Mucosa of rectum (tissue), 2 donors: ENCODE measurements around the gene WNT7B.

ENCODE experiments used
- H3K27ac ChIP-seq, 2 donors: one replicate each; pipeline ENCODE4 v1.7.0; 2013; ENCODE audit warnings: inconsistent platforms in 2 of 2, low read depth in 2 of 2, low read length in 2 of 2
- H3K27me3 ChIP-seq, 2 donors: one replicate each; pipeline ENCODE4 v1.7.0; 2013; ENCODE audit warnings: low read length in 2 of 2; ENCODE audit not compliant: control insufficient read depth in 2 of 2, insufficient read depth in 2 of 2
- H3K36me3 ChIP-seq, 2 donors: one replicate each; pipeline ENCODE4 v1.7.0; 2013; ENCODE audit warnings: low read length in 2 of 2; ENCODE audit not compliant: control insufficient read depth in 2 of 2, insufficient read depth in 2 of 2
- H3K4me1 ChIP-seq, 2 donors: one replicate each; pipeline ENCODE4 v1.7.0; 2013; ENCODE audit warnings: low read length in 2 of 2, mild to moderate bottlenecking in 1 of 2; ENCODE audit not compliant: control insufficient read depth in 2 of 2, insufficient read depth in 2 of 2
- H3K4me3 ChIP-seq, 2 donors: one replicate each; pipeline ENCODE4 v1.7.0; 2013; ENCODE audit warnings: low read length in 2 of 2
- H3K9ac ChIP-seq, 2 donors: one replicate each; pipeline ENCODE4 v1.7.0; 2013; ENCODE audit warnings: low read length in 2 of 2, low read depth in 1 of 2, mild to moderate bottlenecking in 1 of 2
- H3K9me3 ChIP-seq, 2 donors: one replicate each; pipeline ENCODE4 v1.7.0; 2013; ENCODE audit warnings: low read length in 2 of 2; ENCODE audit not compliant: control insufficient read depth in 2 of 2
- donor health status: healthy.
- donor health status: Normal muscosa, but diverticular disease.

WNT7B gene

GRCh38 chr22:46017166-46017565 lies 40.2 kb upstream of the WNT7B start:
- Histone ChIP-seq H3K4me3 (no peak overlapping the region), H3K27ac (no peak overlapping the region), H3K4me1 (peaks cover 10 to 11% of the 10 kb centered on the region in 2 donors), H3K36me3 (no peaks in the 10 kb centered on the region), H3K9me3 (no peaks in the 10 kb centered on the region), H3K27me3 (no peaks in the 10 kb centered on the region), H3K9ac (no peak overlapping the region)

- Histone ChIP-seq H3K27me3 (no peaks in the 10 kb centered on the region), H3K4me1 (peaks cover 10 to 11% of the 10 kb centered on the region in 2 donors), H3K36me3 (no peaks in the 10 kb centered on the region), H3K27ac (peak overlapping the region; percentile 95 to 96), H3K9ac (peak overlapping the region; percentile 87 to 93), H3K4me3 (peak overlapping the region; percentile 74 to 86), H3K9me3 (peaks cover 0 to 3% of the 10 kb centered on the region in 2 donors)
Measured at GRCh38 chr22:46013460-46014416, 36.8 kb upstream of the WNT7B start.

GRCh38 chr22:46012881-46013281 lies 35.9 kb upstream of the WNT7B start:
- Histone ChIP-seq H3K27me3 (no peaks in the 10 kb centered on the region), H3K9me3 (peaks cover 0 to 3% of the 10 kb centered on the region in 2 donors), H3K4me1 (peaks cover 10 to 12% of the 10 kb centered on the region in 2 donors), H3K27ac (peak overlapping the region; percentile 95 to 96), H3K36me3 (no peaks in the 10 kb centered on the region), H3K9ac (peak overlapping the region; percentile 87 to 93), H3K4me3 (peak overlapping the region; percentile 74 to 86)

- H3K4me1 ChIP-seq, result peaks cover 13 to 17% of the 10 kb centered on the region in 2 donors
- peak overlapping the region; percentile 87 to 93 for H3K9ac ChIP-seq
- H3K4me3 ChIP-seq, result no peak overlapping the region
Measured at GRCh38 chr22:46012182-46012880, 35.4 kb upstream of the WNT7B start.

GRCh38 chr22:46011627-46012181 lies 34.7 kb upstream of the WNT7B start:
- no peak overlapping the region for H3K27ac ChIP-seq
- H3K36me3 ChIP-seq, result no peaks in the 10 kb centered on the region
- H3K4me3 ChIP-seq, result no peak overlapping the region
- H3K27me3 ChIP-seq, result no peaks in the 10 kb centered on the region
- peak overlapping the region in 1 of 2 donors; percentile 30 for H3K9ac ChIP-seq
- peaks cover 19 to 23% of the 10 kb centered on the region in 2 donors for H3K4me1 ChIP-seq
- H3K9me3 ChIP-seq, result peaks cover 0 to 3% of the 10 kb centered on the region in 2 donors

More at GRCh38 chr22:46012182-46012880, 35.4 kb upstream of the WNT7B start:
- H3K27ac ChIP-seq, result peak overlapping the region; percentile 95 to 96
- no peaks in the 10 kb centered on the region for H3K36me3 ChIP-seq
- H3K27me3 ChIP-seq, result no peaks in the 10 kb centered on the region
- peaks cover 0 to 3% of the 10 kb centered on the region in 2 donors for H3K9me3 ChIP-seq

- Histone ChIP-seq H3K9ac (no peak overlapping the region), H3K4me1 (peaks cover 25 to 26% of the 10 kb centered on the region in 2 donors), H3K27ac (no peak overlapping the region), H3K36me3 (no peaks in the 10 kb centered on the region), H3K27me3 (no peaks in the 10 kb centered on the region), H3K4me3 (no peak overlapping the region), H3K9me3 (peaks cover 0 to 3% of the 10 kb centered on the region in 2 donors)
Measured at GRCh38 chr22:46010951-46011626, 34.1 kb upstream of the WNT7B start.

GRCh38 chr22:46010207-46010867 lies 33.4 kb upstream of the WNT7B start:
- Histone ChIP-seq H3K4me1 (peaks cover 26 to 27% of the 10 kb centered on the region in 2 donors), H3K27ac (no peak overlapping the region), H3K9ac (no peak overlapping the region), H3K36me3 (no peaks in the 10 kb centered on the region), H3K4me3 (no peak overlapping the region), H3K9me3 (peaks cover 0 to 3% of the 10 kb centered on the region in 2 donors), H3K27me3 (no peaks in the 10 kb centered on the region)

- Histone ChIP-seq H3K9me3 (peaks cover 0 to 3% of the 10 kb centered on the region in 2 donors), H3K27ac (no peak overlapping the region), H3K4me1 (peaks cover 26 to 27% of the 10 kb centered on the region in 2 donors)
Measured at GRCh38 chr22:46009730-46010129, 32.8 kb upstream of the WNT7B start.

DNA sequence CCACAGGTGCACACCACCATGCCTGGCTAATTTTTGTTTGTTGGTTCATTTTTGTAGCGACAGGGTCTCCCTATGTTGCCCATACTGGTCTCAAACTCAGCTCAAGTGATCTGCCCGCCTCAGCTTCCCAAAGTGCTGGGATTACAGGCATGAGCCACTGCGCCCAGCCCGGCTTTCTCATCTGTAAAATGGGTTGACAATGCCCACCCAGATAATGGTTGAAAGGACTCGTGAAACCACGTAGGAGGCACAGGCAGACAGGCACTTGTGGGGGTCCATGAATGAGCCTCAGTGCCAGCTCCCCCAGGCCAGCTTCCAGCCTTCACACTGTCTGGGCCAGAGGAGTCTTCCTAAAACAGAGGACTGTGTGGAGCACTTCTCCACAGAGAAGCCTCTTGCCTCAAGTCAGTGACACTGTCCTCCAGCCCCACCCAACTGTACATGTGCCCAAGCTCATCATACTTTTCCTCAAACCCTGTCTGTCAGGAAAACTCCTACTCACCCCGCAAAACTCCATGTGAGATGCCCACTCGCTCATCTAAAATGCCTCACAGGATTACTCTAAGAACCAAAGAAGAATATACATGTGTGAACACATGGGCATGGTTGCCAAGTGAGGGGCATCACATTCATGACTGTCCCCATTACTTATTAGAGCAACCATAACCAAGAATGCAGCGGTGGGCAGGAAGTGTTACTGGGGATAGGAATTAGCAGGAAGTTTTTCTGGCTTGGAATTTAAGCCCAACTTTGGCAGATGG lies 32.1 kb upstream of the WNT7B start:
- Histone ChIP-seq H3K27ac (no peak overlapping the region), H3K9me3 (peaks cover 0 to 3% of the 10 kb centered on the region in 2 donors), H3K27me3 (no peaks in the 10 kb centered on the region), H3K9ac (no peak overlapping the region), H3K4me1 (peaks cover 26 to 27% of the 10 kb centered on the region in 2 donors), H3K36me3 (no peaks in the 10 kb centered on the region), H3K4me3 (no peak overlapping the region)

More at GRCh38 chr22:46009730-46010129, 32.8 kb upstream of the WNT7B start:
- Histone ChIP-seq H3K9ac (no peak overlapping the region), H3K36me3 (no peaks in the 10 kb centered on the region), H3K4me3 (no peak overlapping the region), H3K27me3 (no peaks in the 10 kb centered on the region)
